GM10248 (cell line): Measurements from ENCODE around the gene MGLL.

Experiments used
- CTCF ChIA-PET: fragments of 300-600 bp; sonication (Branson Sonifier 250); formaldehyde crosslinking; extraction: SDS; loops from one replicate; lab custom pipeline; 2021; ENCODE audit warnings: antibody characterized with exemption; lab: Yijun Ruan, JAX
- POLR2A ChIA-PET: fragments of 350-650 bp; sonication (Branson Sonifier 250); formaldehyde crosslinking; extraction: SDS; loops from one replicate; lab custom pipeline; 2020; ENCODE audit warnings: antibody characterized with exemption; lab: Yijun Ruan, JAX
- DNase-seq: peaks from one replicate; pipeline ENCODE4 v3.0.0; 2012; ENCODE audit errors: extremely low spot score
- TF ChIP-seq, protein P1 (sequence below): IDR thresholded peaks from 2 replicates; pipeline ENCODE4 v1.5.1; 2012; ENCODE audit warnings: mild to moderate bottlenecking, low read depth; ENCODE audit errors: extremely low read depth, missing control alignments, control extremely low read depth

MGLL gene

DNA sequence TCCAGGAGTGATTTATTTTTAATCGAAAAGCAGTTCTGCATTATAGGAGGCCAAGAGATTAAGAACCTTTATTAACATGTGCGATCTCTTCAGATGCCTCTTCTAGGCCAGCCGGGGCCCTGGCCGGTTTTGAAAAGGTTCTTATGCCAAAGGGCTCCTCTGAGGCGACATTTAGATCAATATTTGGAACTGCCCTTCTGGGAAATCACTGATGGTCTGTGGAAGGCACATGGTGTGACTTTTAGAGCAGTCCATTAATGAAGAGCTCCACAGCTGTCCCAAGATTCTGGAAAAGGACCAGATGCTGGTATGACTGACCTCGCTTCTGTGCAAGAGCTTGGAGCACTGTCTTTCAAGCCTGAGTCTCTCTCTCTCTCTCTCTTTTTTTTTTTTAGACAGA is 19.7 kb downstream of the MGLL start:
- DNase-seq = no peak
- CTCF ChIA-PET = interaction anchor here (4.7 kb wide), 1 partner anchor 12 kb away, joined by 20 read pairs; no protein-coding TSS in a partner anchor
- TF ChIP-seq, protein P1, sequence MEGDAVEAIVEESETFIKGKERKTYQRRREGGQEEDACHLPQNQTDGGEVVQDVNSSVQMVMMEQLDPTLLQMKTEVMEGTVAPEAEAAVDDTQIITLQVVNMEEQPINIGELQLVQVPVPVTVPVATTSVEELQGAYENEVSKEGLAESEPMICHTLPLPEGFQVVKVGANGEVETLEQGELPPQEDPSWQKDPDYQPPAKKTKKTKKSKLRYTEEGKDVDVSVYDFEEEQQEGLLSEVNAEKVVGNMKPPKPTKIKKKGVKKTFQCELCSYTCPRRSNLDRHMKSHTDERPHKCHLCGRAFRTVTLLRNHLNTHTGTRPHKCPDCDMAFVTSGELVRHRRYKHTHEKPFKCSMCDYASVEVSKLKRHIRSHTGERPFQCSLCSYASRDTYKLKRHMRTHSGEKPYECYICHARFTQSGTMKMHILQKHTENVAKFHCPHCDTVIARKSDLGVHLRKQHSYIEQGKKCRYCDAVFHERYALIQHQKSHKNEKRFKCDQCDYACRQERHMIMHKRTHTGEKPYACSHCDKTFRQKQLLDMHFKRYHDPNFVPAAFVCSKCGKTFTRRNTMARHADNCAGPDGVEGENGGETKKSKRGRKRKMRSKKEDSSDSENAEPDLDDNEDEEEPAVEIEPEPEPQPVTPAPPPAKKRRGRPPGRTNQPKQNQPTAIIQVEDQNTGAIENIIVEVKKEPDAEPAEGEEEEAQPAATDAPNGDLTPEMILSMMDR = no peak
- POLR2A ChIA-PET = interaction anchor here (0.7 to 1.1 kb wide), 2 partner anchors 47 to 155 kb away, joined by 3 read pairs; no protein-coding TSS in a partner anchor

DNA sequence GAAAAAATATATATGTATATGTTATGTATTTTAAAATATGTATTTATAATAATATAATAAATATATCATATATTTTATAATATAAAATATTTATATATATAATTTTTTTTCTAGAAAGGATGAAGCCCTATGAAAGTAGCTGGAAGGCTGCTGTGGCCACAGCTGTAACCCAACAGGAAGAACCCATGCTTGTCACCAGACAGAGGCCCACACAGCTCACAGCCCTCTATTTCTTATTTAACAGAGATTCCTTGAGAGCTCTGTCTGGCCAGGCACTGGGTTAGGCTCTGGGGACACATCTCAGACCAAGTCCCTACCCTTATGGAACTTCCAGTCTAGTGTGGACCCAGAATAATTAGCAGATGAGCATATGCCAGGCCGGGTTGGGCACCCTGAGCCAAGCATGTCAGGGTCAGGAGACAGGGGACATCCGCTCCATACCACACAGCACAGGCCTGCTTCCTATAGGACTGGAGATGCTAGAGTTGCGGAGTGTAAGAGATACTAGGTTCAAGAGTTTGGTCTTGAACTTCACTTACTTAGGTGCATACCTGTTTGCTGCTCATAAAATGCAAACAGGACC is 20.5 kb downstream of the MGLL start:
- ChIA-PET POLR2A (no interaction called here), CTCF (interaction anchor here (4.7 kb wide), 1 partner anchor 12 kb away, joined by 20 read pairs; no protein-coding TSS in a partner anchor)
- DNase-seq = no peak
- TF ChIP-seq, protein P1 = no peak

DNA sequence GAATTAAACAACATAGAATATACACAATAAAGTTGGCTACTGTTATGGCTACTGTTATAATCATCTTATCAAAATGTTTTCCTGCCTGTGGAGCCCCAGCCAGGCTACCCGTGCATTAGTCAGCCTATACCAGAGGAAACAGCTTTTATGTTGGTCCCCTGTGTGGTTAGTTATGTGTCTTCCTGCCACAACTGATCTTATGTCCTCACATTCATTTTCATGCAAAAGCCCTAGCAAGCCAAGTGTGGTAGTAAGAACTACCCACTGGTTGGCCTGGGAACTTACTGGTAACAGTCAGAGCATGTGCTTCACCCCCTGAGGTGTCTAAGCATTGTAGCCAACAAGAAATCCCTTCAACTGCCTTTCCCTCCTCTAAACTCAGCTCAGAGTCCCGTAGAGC is 21.8 kb downstream of the MGLL start:
- CTCF ChIA-PET = interaction anchor here (1.3 to 4.7 kb wide), 3 partner anchors 10 to 159 kb away, joined by 3 to 20 read pairs (median 5); no protein-coding TSS in a partner anchor
- peak; percentile 37 for DNase-seq
- POLR2A ChIA-PET = no interaction called here
- TF ChIP-seq, protein P1 = no peak

DNA sequence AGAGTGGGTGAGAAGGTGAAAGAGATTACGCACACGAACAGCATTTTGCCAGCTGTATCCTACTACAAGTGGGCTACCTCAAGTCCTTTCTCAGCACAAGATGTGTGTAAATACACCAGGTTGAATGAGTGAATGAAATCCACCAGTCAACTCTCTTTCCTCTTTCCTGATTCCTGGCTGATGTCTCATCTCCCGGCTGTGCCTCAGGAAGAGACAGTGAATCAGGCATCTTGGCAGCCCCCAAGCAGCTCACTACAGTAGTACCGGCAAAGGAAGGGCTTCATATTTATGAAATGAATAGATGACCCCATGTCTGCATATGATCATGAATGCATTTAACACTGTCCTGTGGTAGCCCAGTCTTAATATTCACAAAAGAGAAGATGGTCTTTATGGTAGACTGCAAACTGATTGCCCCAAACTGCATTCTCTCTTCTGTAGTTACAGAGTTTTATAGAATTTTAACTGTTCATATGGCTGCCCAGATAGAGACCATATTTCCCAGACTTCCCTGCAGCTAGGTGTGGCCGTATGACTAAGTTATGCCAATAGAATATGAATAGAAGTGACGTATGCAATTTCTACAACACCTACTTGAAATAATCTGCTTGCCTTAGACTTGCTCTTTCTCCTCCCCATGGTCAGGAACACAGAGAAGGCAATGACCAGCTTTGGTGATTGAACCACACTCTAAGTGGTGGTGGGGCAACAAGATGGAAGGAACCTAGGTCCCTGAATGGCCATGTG is 22.7 kb downstream of the MGLL start:
- TF ChIP-seq, protein P1 = no peak
- ChIA-PET POLR2A (no interaction called here), CTCF (interaction anchor here (1.3 to 4.7 kb wide), 4 partner anchors 9 to 160 kb away, joined by 3 to 20 read pairs (median 4); no protein-coding TSS in a partner anchor)
- DNase-seq = no peak

DNA sequence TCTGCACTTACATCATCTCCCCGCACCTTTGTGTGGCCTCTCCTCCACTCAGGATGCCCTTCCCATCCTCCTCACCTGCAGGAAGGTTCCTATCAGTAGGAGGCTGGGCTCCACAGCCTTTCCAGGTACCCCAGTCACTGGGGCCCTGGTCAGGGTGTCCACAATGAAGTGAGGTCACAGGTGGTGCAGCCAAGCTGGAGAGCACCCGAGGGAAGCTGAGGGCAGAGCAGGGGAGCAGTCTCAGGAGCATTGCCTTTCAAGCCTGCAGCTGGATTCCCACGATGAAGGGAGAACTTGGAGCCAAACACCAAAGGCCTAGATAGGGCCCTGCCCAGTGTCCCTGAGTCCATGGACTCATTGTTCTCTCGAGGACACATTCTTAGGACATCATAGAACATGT is 23.6 kb downstream of the MGLL start:
- POLR2A ChIA-PET = no interaction called here

DNA sequence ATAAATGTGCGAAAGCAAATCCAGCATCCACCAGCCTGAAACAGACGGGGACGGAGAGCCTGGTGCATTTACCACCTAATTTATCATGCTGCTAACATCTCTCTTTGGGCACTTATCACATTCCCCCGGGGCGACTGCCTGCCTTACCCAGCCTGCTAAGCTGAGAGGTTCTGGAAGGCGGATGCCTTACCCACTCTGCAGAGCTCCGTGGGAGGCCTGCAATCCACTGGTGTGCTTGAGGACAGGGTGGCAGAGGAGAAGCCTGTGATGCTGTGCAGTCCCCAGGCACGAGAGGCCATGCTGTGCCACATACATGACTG is 25.5 kb downstream of the MGLL start:
- no peak for DNase-seq
- ChIA-PET POLR2A (no interaction called here), CTCF (no interaction called here)
- TF ChIP-seq, protein P1 = no peak

More for the DNA sequence above, 23.6 kb downstream of the MGLL start:
- TF ChIP-seq, protein P1 = no peak
- DNase-seq = no peak
- CTCF ChIA-PET = interaction anchor here (1.2 to 4.7 kb wide), 3 partner anchors 9 to 31 kb away, joined by 3 to 20 read pairs (median 4); no protein-coding TSS in a partner anchor
